ENCODE measurements around the gene SLC46A1.

DNA sequence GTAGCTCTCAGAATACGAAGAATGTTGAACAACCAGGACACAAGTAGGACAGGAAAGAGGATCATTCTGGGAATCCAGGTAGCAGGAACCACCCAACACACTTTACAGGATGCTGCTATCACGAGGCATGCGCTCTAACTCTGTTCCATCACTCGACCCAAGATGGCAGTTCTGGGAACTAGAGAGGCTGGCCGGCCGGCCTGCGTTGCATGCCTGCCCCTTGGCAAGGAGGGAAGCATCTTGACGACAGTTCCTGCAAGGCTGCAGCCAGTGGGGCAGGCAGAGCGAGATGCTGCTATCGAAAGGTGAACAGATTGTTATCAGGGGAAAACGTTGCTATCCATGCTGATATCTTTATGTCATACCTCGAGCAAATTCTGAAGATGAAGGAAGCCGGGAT is 19.2 kb upstream of the SLC46A1 start:
- TF ChIP-seq, protein P1, sequence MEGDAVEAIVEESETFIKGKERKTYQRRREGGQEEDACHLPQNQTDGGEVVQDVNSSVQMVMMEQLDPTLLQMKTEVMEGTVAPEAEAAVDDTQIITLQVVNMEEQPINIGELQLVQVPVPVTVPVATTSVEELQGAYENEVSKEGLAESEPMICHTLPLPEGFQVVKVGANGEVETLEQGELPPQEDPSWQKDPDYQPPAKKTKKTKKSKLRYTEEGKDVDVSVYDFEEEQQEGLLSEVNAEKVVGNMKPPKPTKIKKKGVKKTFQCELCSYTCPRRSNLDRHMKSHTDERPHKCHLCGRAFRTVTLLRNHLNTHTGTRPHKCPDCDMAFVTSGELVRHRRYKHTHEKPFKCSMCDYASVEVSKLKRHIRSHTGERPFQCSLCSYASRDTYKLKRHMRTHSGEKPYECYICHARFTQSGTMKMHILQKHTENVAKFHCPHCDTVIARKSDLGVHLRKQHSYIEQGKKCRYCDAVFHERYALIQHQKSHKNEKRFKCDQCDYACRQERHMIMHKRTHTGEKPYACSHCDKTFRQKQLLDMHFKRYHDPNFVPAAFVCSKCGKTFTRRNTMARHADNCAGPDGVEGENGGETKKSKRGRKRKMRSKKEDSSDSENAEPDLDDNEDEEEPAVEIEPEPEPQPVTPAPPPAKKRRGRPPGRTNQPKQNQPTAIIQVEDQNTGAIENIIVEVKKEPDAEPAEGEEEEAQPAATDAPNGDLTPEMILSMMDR (IDR thresholded peaks at IDR 0.05; ENCODE audit: low read depth, low read length, poor library complexity, severe bottlenecking), result no peak
- TF ChIP-seq EZH2phosphoT487 (IDR thresholded peaks at IDR 0.05; ENCODE audit: borderline replicate concordance, low read length), result no peak
